Kidney (tissue), 14 donors: Measurements from ENCODE around the gene NCOA1. TPM values are rescaled to one million over a fixed set of nuclear protein-coding genes. Genes with fewer than 3 reads are reported as not detected.

Experiments used
- DNase-seq, 5 donors: peaks; one replicate each; pipeline ENCODE4 v3.0.0-alpha.2; 2013 to 2020
- FAIRE-seq: peaks from 2 replicates; lab custom pipeline; 2012; peaks lifted over from hg19 to GRCh38; lab: Jason Lieb, UNC
- H3K27ac ChIP-seq, 2 donors: one replicate each; pipeline ENCODE4 v1.7.0; 2013; ENCODE audit warnings: low read depth in 2 of 2, low read length in 2 of 2, inconsistent platforms in 1 of 2
- H3K27me3 ChIP-seq: one replicate; pipeline ENCODE4 v1.7.1; 2013; ENCODE audit warnings: low read length, inconsistent platforms; ENCODE audit not compliant: control insufficient read depth, insufficient read depth
- H3K36me3 ChIP-seq, 3 donors: one replicate each; pipeline versions ENCODE4 v1.7.0 to v1.7.1; 2013; ENCODE audit warnings: low read length in 3 of 3, control low read depth in 1 of 3, inconsistent platforms in 1 of 3; ENCODE audit not compliant: insufficient read depth in 3 of 3, control insufficient read depth in 2 of 3
- H3K4me1 ChIP-seq, 3 donors: one replicate each; pipeline versions ENCODE4 v1.7.0 to v1.7.1; 2013; ENCODE audit warnings: low read length in 3 of 3, inconsistent platforms in 1 of 3, low read depth in 1 of 3; ENCODE audit not compliant: control insufficient read depth in 2 of 3, insufficient read depth in 2 of 3
- H3K4me3 ChIP-seq, 3 donors: one replicate each; pipeline versions ENCODE4 v1.7.0 to v1.8.1; 2013; ENCODE audit warnings: low read length in 3 of 3, control low read depth in 1 of 3, inconsistent platforms in 1 of 3
- H3K9ac ChIP-seq, 3 donors: one replicate each; pipeline versions ENCODE4 v1.7.0 to v1.7.1; 2013; ENCODE audit warnings: low read length in 3 of 3, control low read depth in 1 of 3, inconsistent platforms in 1 of 3
- H3K9me3 ChIP-seq, 3 donors: one replicate each; pipeline versions ENCODE4 v1.7.0 to v1.7.1; 2013; ENCODE audit warnings: low read length in 3 of 3, control low read depth in 1 of 3, inconsistent platforms in 1 of 3; ENCODE audit not compliant: control insufficient read depth in 2 of 3, insufficient read depth in 1 of 3
- CTCF ChIP-seq: IDR thresholded peaks from 3 replicates; pipeline ENCODE4 v1.5.1; 2012; ENCODE audit warnings: mild to moderate bottlenecking, moderate library complexity, borderline replicate concordance; ENCODE audit not compliant: insufficient read depth; ENCODE audit errors: extremely low read depth
- intact Hi-C: fragments of 100-400 bp; cut with DNase I; formaldehyde crosslinking; loops from one replicate; pipeline ENCODE4 v1.11.1; 2022
- polyA plus RNA-seq: library from polyadenylated mRNA; stranded (reverse); fragments of 350-450 nt; fragmentation: Illumina TruSeq; extraction: RNeasy Lipid Tissue Mini Kit (QIAGEN cat#74804); gene quantifications from one replicate; pipeline ENCODE4 v1.2.3, GENCODE V29; 2014; ENCODE audit warnings: low read depth, low replicate concordance; ENCODE audit not compliant: insufficient read depth
- total RNA-seq: library from RNA; stranded (reverse); fragmentation: NEBNext Ultra II Directional; extraction: Animal tissue kit (Norgen Biotek cat#: 25700); gene quantifications from one replicate; pipeline ENCODE4 v1.2.1, GENCODE V29; 2021
- donor health status: control.
- donor health status: control.
- donor health status: control.
- donor health status: control.
- donor health status: control.
- donor health status: DM: yes; HTN: yes; CAD: no.
- donor health status: Normal renal cell carcinoma (clear cell type).

NCOA1 gene
- total and polyA plus RNA-seq, 2 donors from 2014 or later: 11.6 to 41.5 TPM

GRCh38 chr2:24788816-24789215 is 297.8 kb downstream of the NCOA1 start:
- intact Hi-C loops: no loop called here
- Histone ChIP-seq H3K27me3 (no peaks in the 10 kb centered on the region), H3K9ac (no peak overlapping the region), H3K4me3 (no peak overlapping the region), H3K9me3 (no peaks in the 10 kb centered on the region), H3K27ac (no peak overlapping the region), H3K4me1 (peaks cover 0 to 6% (median 0%) of the 10 kb centered on the region in 3 donors), H3K36me3 (peaks cover 0 to 3% (median 3%) of the 10 kb centered on the region in 3 donors)
- DNase-seq (no peak), FAIRE-seq (no peak)
- TF ChIP-seq CTCF: no peak

GRCh38 chr2:24791452-24791851 is 300.4 kb downstream of the NCOA1 start:
- no peak for DNase-seq
- Histone ChIP-seq H3K9ac (no peak overlapping the region), H3K9me3 (no peaks in the 10 kb centered on the region), H3K27me3 (no peaks in the 10 kb centered on the region), H3K4me3 (no peak overlapping the region), H3K27ac (no peak overlapping the region), H3K4me1 (peaks cover 0 to 9% (median 0%) of the 10 kb centered on the region in 3 donors), H3K36me3 (peaks cover 0 to 3% (median 3%) of the 10 kb centered on the region in 3 donors)
- intact Hi-C loops: no loop called here
- no peak for FAIRE-seq
- no peak for TF ChIP-seq CTCF

GRCh38 chr2:24792542-24792873 is 301.5 kb downstream of the NCOA1 start:
- no peak for FAIRE-seq
- Histone ChIP-seq H3K9ac (peak overlapping the region; percentile 78 to 93 (median 82)), H3K36me3 (peaks cover 0 to 3% (median 3%) of the 10 kb centered on the region in 3 donors)

More at GRCh38 chr2:24792542-24792873, 301.5 kb downstream of the NCOA1 start:
- Histone ChIP-seq H3K27ac (peak overlapping the region; percentile 100), H3K4me1 (peaks cover 0 to 9% (median 0%) of the 10 kb centered on the region in 3 donors), H3K27me3 (no peaks in the 10 kb centered on the region), H3K4me3 (peak overlapping the region; percentile 87 to 95 (median 91)), H3K9me3 (no peaks in the 10 kb centered on the region)
- TF ChIP-seq CTCF: no peak
- DNase-seq: no peak
- intact Hi-C loops: no loop called here
